Neural cell (in vitro differentiated cells): ENCODE measurements around the gene ATP6V1E1.

Experiments
- EP300 ChIP-seq: fragments of 450-650 bp; conservative IDR thresholded peaks from 2 replicates; pipeline ENCODE4 v1.6.1; 2014; ENCODE audit warnings: antibody characterized with exemption, mild to moderate bottlenecking, moderate library complexity; ENCODE audit not compliant: poor library complexity, severe bottlenecking
- EZH2 ChIP-seq: fragments of 200-600, 300-800 bp; shearing (Covaris generic), sonication (generic); IDR thresholded peaks from 2 replicates; pipeline ENCODE4 v1.6.1; 2014; ENCODE audit warnings: antibody characterized with exemption, low read length, borderline replicate concordance, mild to moderate bottlenecking; ENCODE audit not compliant: insufficient read depth, poor library complexity, severe bottlenecking
- MXI1 ChIP-seq: fragments of 450-650 bp; conservative IDR thresholded peaks from 2 replicates; pipeline ENCODE4 v1.6.1; 2014; ENCODE audit warnings: antibody characterized with exemption, mild to moderate bottlenecking; ENCODE audit not compliant: poor library complexity, severe bottlenecking
- POLR2AphosphoS5 ChIP-seq: IDR thresholded peaks from 2 replicates; pipeline ENCODE4 v1.6.1; 2012
- RAD21 ChIP-seq: fragments of 450-650 bp; conservative IDR thresholded peaks from 2 replicates; pipeline ENCODE4 v1.6.1; 2014; ENCODE audit warnings: antibody characterized with exemption, mild to moderate bottlenecking, moderate library complexity
- SMC3 ChIP-seq: fragments of 450-650 bp; conservative IDR thresholded peaks from 2 replicates; pipeline ENCODE4 v1.6.1; 2014; ENCODE audit warnings: antibody characterized with exemption, mild to moderate bottlenecking, moderate library complexity; ENCODE audit not compliant: poor library complexity
- TAF1 ChIP-seq: IDR thresholded peaks from 2 replicates; pipeline ENCODE4 v1.6.1; 2012; ENCODE audit warnings: low read depth
- TF ChIP-seq, protein P1 (sequence below): fragments of 450-650 bp; IDR thresholded peaks from 2 replicates; pipeline ENCODE4 v1.5.1; 2014; ENCODE audit warnings: antibody characterized with exemption, mild to moderate bottlenecking, moderate library complexity; ENCODE audit not compliant: poor library complexity, severe bottlenecking

DNA sequence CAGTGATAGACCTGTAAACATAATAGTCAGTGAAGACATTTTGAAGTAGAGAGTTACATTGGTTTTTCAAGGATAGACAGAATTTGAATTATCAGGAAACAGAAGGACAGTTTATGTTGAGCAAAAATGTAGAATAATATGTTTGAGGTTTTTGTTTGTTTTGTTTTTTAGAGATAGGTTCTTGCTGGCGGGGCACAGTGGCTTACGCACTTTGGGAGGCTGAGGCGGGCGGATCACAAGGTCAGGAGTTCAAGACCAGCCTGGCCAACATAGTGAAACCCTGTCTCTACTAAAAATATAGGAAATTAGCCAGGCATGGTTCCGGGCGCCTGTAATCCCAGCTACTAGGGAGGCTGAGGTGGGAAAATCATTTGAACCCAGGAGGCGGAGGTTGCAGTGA is 45.6 kb upstream of the ATP6V1E1 start:
- TF ChIP-seq EP300 (no peak), TAF1 (no peak), EZH2 (no peak), RAD21 (no peak), SMC3 (no peak), POLR2AphosphoS5 (no peak), MXI1 (no peak)
- TF ChIP-seq, protein P1, sequence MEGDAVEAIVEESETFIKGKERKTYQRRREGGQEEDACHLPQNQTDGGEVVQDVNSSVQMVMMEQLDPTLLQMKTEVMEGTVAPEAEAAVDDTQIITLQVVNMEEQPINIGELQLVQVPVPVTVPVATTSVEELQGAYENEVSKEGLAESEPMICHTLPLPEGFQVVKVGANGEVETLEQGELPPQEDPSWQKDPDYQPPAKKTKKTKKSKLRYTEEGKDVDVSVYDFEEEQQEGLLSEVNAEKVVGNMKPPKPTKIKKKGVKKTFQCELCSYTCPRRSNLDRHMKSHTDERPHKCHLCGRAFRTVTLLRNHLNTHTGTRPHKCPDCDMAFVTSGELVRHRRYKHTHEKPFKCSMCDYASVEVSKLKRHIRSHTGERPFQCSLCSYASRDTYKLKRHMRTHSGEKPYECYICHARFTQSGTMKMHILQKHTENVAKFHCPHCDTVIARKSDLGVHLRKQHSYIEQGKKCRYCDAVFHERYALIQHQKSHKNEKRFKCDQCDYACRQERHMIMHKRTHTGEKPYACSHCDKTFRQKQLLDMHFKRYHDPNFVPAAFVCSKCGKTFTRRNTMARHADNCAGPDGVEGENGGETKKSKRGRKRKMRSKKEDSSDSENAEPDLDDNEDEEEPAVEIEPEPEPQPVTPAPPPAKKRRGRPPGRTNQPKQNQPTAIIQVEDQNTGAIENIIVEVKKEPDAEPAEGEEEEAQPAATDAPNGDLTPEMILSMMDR = no peak
